CD14-positive monocyte (primary cell): Measurements from ENCODE around the gene EMID1. TPM values are rescaled to one million over a fixed set of nuclear protein-coding genes. Genes with fewer than 3 reads are reported as not detected.
"Not testable (repeated sequence)": the region's sequence is repeated elsewhere in the genome, so short reads cannot be mapped to it uniquely, and the experiment has no call there.

ENCODE experiments used
- DNase-seq, 3 donors: peaks; one replicate each; pipeline ENCODE4 v3.0.0-alpha.2; 2011 to 2022
- H2AFZ ChIP-seq: 2 replicates; pipeline ENCODE4 v1.6.0; 2012; ENCODE audit warnings: mild to moderate bottlenecking, low read depth, low read length, inconsistent platforms; ENCODE audit not compliant: insufficient read depth, poor library complexity, severe bottlenecking
- H3K27ac ChIP-seq, 2 donors: 1 replicate in 1 of 2; 2 replicates in 1 of 2; pipeline ENCODE4 v1.5.1; 2012 to 2013; ENCODE audit warnings: low read length in 2 of 2, control low read depth in 1 of 2, inconsistent platforms in 1 of 2, low read depth in 1 of 2, mild to moderate bottlenecking in 1 of 2
- H3K27me3 ChIP-seq, 2 donors: one replicate each; pipeline versions ENCODE4 v1.6.0 to v1.6.1; 2011 to 2013; ENCODE audit warnings: low read length in 2 of 2; ENCODE audit not compliant: control insufficient read depth in 2 of 2, insufficient read depth in 2 of 2
- H3K36me3 ChIP-seq, 2 donors: replicated peaks in 1 of 2; 1 replicate in 1 of 2; 2 replicates in 1 of 2; pipeline versions ENCODE4 v1.5.1 to v1.6.1; 2012 to 2013; ENCODE audit warnings: low read length in 2 of 2, control low read depth in 1 of 2, inconsistent platforms in 1 of 2, mild to moderate bottlenecking in 1 of 2; ENCODE audit not compliant: insufficient read depth in 2 of 2, control insufficient read depth in 1 of 2
- H3K4me1 ChIP-seq, 2 donors: 1 replicate in 1 of 2; 2 replicates in 1 of 2; pipeline versions ENCODE4 v1.5.1 to v1.6.1; 2012 to 2013; ENCODE audit warnings: low read length in 2 of 2, control low read depth in 1 of 2, inconsistent platforms in 1 of 2, mild to moderate bottlenecking in 1 of 2, moderate library complexity in 1 of 2; ENCODE audit not compliant: insufficient read depth in 2 of 2, control insufficient read depth in 1 of 2
- H3K4me2 ChIP-seq: replicated peaks from 2 replicates; pipeline ENCODE3; 2012; ENCODE audit warnings: low read length, moderate library complexity, mild to moderate bottlenecking; ENCODE audit not compliant: poor library complexity, severe bottlenecking; ENCODE audit errors: extremely low read depth
- H3K4me3 ChIP-seq, 3 experiments: fragments of 200-600 bp in 1 of 3; sonication (generic) in 1 of 3; replicated peaks in 1 of 3; 1 replicate in 2 of 3; 2 replicates in 1 of 3; pipeline ENCODE4 v1.5.1; 2011 to 2013; ENCODE audit warnings: low read length in 3 of 3, mild to moderate bottlenecking in 3 of 3, control low read depth in 2 of 3, low read depth in 2 of 3, inconsistent platforms in 1 of 3, moderate library complexity in 1 of 3
- H3K79me2 ChIP-seq: 2 replicates; pipeline ENCODE4 v1.6.0; 2012; ENCODE audit warnings: mild to moderate bottlenecking, control low read depth, inconsistent platforms, low read length, moderate library complexity; ENCODE audit not compliant: insufficient read depth
- H3K9ac ChIP-seq: 2 replicates; pipeline ENCODE4 v1.6.0; 2017; ENCODE audit warnings: low read length, mild to moderate bottlenecking; ENCODE audit not compliant: insufficient read depth, poor library complexity, severe bottlenecking
- H3K9me3 ChIP-seq, 2 donors: replicated peaks in 1 of 2; 1 replicate in 1 of 2; 2 replicates in 1 of 2; pipeline versions ENCODE4 v1.5.1 to v1.6.1; 2012 to 2013; ENCODE audit warnings: low read length in 2 of 2, control low read depth in 1 of 2; ENCODE audit not compliant: control insufficient read depth in 1 of 2, insufficient read depth in 1 of 2
- H4K20me1 ChIP-seq: 2 replicates; pipeline ENCODE4 v1.6.0; 2012; ENCODE audit warnings: mild to moderate bottlenecking, low read length, control low read depth, moderate library complexity; ENCODE audit not compliant: insufficient read depth
- H3K27ac Mint-ChIP-seq, 7 donors: one replicate each; pipeline ENCODE4 v1.8.0; 2020; ENCODE audit warnings: mild to moderate bottlenecking in 7 of 7, mixed read lengths in 7 of 7, moderate library complexity in 6 of 7, inconsistent platforms in 2 of 7
- H3K27me3 Mint-ChIP-seq, 3 donors: one replicate each; pipeline ENCODE4 v1.8.0; 2021 to 2022; ENCODE audit warnings: low read depth in 3 of 3, mild to moderate bottlenecking in 3 of 3, mixed read lengths in 3 of 3, moderate library complexity in 3 of 3, inconsistent platforms in 1 of 3
- H3K36me3 Mint-ChIP-seq, 2 donors: one replicate each; pipeline ENCODE4 v1.8.0; 2020; ENCODE audit warnings: mixed read lengths in 2 of 2, inconsistent platforms in 1 of 2, mild to moderate bottlenecking in 1 of 2
- H3K4me1 Mint-ChIP-seq: one replicate; pipeline ENCODE4 v1.8.0; 2020; ENCODE audit warnings: mild to moderate bottlenecking, mixed read lengths
- H3K4me3 Mint-ChIP-seq, 2 donors: one replicate each; pipeline ENCODE4 v1.8.0; 2020; ENCODE audit warnings: mild to moderate bottlenecking in 2 of 2, mixed read lengths in 2 of 2, moderate library complexity in 1 of 2
- H3K9me3 Mint-ChIP-seq, 7 donors: one replicate each; pipeline ENCODE4 v1.8.0; 2020 to 2022; ENCODE audit warnings: mixed read lengths in 7 of 7, mild to moderate bottlenecking in 6 of 7, moderate library complexity in 6 of 7, inconsistent platforms in 2 of 7
- CTCF ChIP-seq: fragments of 200-600 bp; IDR thresholded peaks from one replicate; pipeline ENCODE4 v1.8.0; 2022; ENCODE audit warnings: antibody characterized with exemption, mild to moderate bottlenecking
- WGBS: methylation state at CpG from one replicate; pipeline ENCODE4 v1.1.5; 2013; ENCODE audit warnings: missing lambda C conversion rate; ENCODE audit not compliant: insufficient coverage; 5-methylcytosine and 5-hydroxymethylcytosine counted together
- intact Hi-C, 2 donors: fragments of 100-400 bp; cut with micrococcal nuclease; formaldehyde crosslinking; loops; one replicate each; pipeline versions ENCODE4 v1.15.0 to v1.15.1; 2023
- polyA plus RNA-seq, 3 donors: library from polyadenylated mRNA; depleted of rRNA in 1 of 3; unstranded in 2 of 3; stranded (reverse) in 1 of 3; fragments of 300-500 nt in 2 of 3; fragments of >200 nt in 1 of 3; fragmentation: Illumina TruSeq in 2 of 3; gene quantifications; 1 replicate in 2 of 3; 2 replicates in 1 of 3; pipeline ENCODE4 v1.2.3, GENCODE V29; 2012 to 2021

Gene EMID1
- polyA plus RNA-seq, 3 donors: not detected

DNA sequence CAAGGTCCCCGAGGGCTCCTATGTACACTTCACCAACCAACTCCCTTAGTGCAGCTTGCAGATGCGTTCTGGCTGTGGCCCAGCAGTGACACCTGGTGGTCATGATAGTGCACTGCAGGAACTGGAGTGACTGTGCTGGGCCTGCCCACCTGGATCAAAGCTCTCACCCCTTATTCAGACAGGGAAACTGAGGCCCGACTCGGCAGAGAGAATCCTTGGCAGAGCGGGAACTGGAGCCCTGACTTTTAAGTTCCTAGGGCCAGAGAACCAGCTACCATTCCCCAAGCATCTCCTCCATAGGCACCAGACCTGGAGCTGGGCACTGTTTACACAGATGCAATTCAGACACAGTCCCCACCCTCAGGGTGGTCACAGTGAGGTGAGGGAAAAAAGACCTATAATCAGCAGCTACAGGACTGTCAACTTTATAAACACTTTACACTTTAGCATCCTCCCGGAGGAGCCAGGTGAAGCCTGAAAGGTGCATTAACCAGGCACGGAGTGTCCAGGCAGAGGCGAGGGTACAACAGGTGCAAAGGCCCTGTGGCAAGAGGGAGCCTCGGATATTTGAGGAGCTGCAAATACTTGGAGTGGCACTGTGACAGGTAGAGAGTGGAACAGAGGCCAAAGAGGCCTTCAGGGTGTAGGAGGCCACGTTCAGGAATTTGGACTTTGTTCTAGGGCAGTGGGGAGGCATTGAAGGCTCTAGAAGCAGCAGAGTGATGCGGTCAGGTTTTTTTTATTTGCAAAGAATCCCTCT, 40.1 kb downstream of the EMID1 start:
- intact Hi-C loops: loop anchor here (2.0 to 10.0 kb wide), 2 partner anchors 641 to 645 kb away; no protein-coding TSS in a partner anchor
- peak; percentile 96 for TF ChIP-seq CTCF
- Mint-ChIP-seq H3K27me3 (peaks cover 0 to 4% (median 0%) of the 10 kb centered on the region in 3 donors), H3K4me1 (no peaks in the 10 kb centered on the region), H3K9me3 (peaks cover 4 to 19% (median 10%) of the 10 kb centered on the region in 7 donors), H3K4me3 (no peak overlapping the region), H3K27ac (peak overlapping the region in 1 of 7 donors; percentile 4), H3K36me3 (no peaks in the 10 kb centered on the region)
- no peaks in the 10 kb centered on the region for H3K36me3 ChIP-seq
- H3K27me3 ChIP-seq: no peaks in the 10 kb centered on the region
- H3K79me2 ChIP-seq: no peaks in the 10 kb centered on the region
- 55% methylated on average over 10 of the region's 11 CpGs for WGBS
- H3K4me3 ChIP-seq: no peak overlapping the region
- H3K9me3 ChIP-seq: peaks cover 0 to 5% of the 10 kb centered on the region in 2 donors
- H3K27ac ChIP-seq: no peak overlapping the region
- H3K4me2 ChIP-seq: no peak overlapping the region
- no peak overlapping the region for H2AFZ ChIP-seq
- peak; percentile 34 to 57 (median 53) for DNase-seq
- no peaks in the 10 kb centered on the region for H4K20me1 ChIP-seq
- H3K9ac ChIP-seq: no peak overlapping the region
- H3K4me1 ChIP-seq: no peaks in the 10 kb centered on the region

DNA sequence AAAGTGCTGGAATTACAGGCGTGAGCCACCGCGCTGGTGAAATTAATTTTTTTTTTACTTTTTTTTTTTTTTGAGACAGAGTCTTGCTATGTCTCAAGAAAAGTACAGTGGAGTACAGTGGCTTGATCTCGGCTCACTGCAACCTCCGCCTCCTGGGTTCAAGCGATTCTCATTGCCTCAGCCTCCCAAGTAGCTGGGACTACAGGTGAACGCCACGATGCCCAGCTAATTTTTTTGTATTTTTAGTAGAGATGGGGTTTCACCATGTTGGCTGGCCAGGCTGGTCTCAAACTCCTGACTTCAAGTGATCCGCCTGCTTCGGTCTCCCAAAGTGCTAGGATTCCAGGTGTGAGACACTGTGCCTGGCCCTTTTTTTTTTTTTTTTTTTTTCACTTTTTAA, 42.2 kb downstream of the EMID1 start:
- not testable (repeated sequence) for H3K9me3 ChIP-seq, H3K36me3 Mint-ChIP-seq, H3K27ac Mint-ChIP-seq, H3K27ac ChIP-seq, H3K4me3 ChIP-seq, H3K4me2 ChIP-seq, H3K4me3 Mint-ChIP-seq, H3K4me1 Mint-ChIP-seq, H3K9me3 Mint-ChIP-seq, H3K27me3 Mint-ChIP-seq, DNase-seq, H3K4me1 ChIP-seq, H3K36me3 ChIP-seq, H2AFZ ChIP-seq, H3K9ac ChIP-seq, H3K79me2 ChIP-seq, H3K27me3 ChIP-seq, H4K20me1 ChIP-seq
- 92% methylated on average over 4 of the region's 10 CpGs for WGBS
- intact Hi-C loops: loop anchor here in 1 of 2 donors (10.0 kb wide), 1 partner anchor 643 kb away; no protein-coding TSS in a partner anchor
